ENCODE measurements around the gene COCH.

- no peak for TF ChIP-seq CTCF (IDR thresholded peaks at IDR 0.05)
- no peak for TF ChIP-seq POLR2A (IDR thresholded peaks at IDR 0.05)
These were observed 46.9 kb downstream of the COCH start for GRCh38 chr14:30921305-30921704.

Data from body of pancreas (tissue), 4 donors.